Trophoblast cell (in vitro differentiated cells and primary cell): ENCODE data around the gene SPSB2.

Experiments used
- DNase-seq, 2 donors: peaks; one replicate each; pipeline ENCODE4 v3.0.0-alpha.2; 2016
- H2AFZ ChIP-seq: 2 replicates; pipeline ENCODE4 v1.6.1; 2013; ENCODE audit warnings: low read length, moderate library complexity, mild to moderate bottlenecking; ENCODE audit not compliant: insufficient read depth, poor library complexity
- H2AK5ac ChIP-seq: 2 replicates; pipeline ENCODE4 v1.6.1; 2013; ENCODE audit warnings: mild to moderate bottlenecking, low read length
- H2BK120ac ChIP-seq: 2 replicates; pipeline ENCODE4 v1.6.1; 2013; ENCODE audit warnings: low read length, mild to moderate bottlenecking, moderate library complexity; ENCODE audit not compliant: insufficient read depth, poor library complexity
- H2BK12ac ChIP-seq: 2 replicates; pipeline ENCODE4 v1.6.1; 2013; ENCODE audit warnings: mild to moderate bottlenecking, low read length, moderate library complexity
- H2BK5ac ChIP-seq: 2 replicates; pipeline ENCODE4 v1.6.1; 2013; ENCODE audit warnings: low read length, low read depth, moderate library complexity, mild to moderate bottlenecking; ENCODE audit not compliant: poor library complexity
- H3K14ac ChIP-seq: 2 replicates; pipeline ENCODE4 v1.6.1; 2013; ENCODE audit warnings: mild to moderate bottlenecking, low read length
- H3K18ac ChIP-seq: 2 replicates; pipeline ENCODE4 v1.6.1; 2013; ENCODE audit warnings: mild to moderate bottlenecking, low read length
- H3K23ac ChIP-seq: 2 replicates; pipeline ENCODE4 v1.6.1; 2013; ENCODE audit warnings: low read length
- H3K27ac ChIP-seq: 2 replicates; pipeline ENCODE4 v1.5.1; 2013; ENCODE audit warnings: low read depth, mild to moderate bottlenecking, inconsistent platforms, low read length, moderate library complexity
- H3K27me3 ChIP-seq: 2 replicates; pipeline ENCODE4 v1.6.1; 2013; ENCODE audit warnings: inconsistent platforms, mild to moderate bottlenecking, low read length, moderate library complexity; ENCODE audit not compliant: insufficient read depth
- H3K36me3 ChIP-seq, 2 experiments: 1 replicate in 1 of 2; 2 replicates in 1 of 2; pipeline ENCODE4 v1.6.1; 2013; ENCODE audit warnings: low read length in 2 of 2, mild to moderate bottlenecking in 2 of 2, moderate library complexity in 1 of 2; ENCODE audit not compliant: insufficient read depth in 2 of 2, control insufficient read depth in 1 of 2
- H3K4ac ChIP-seq: 2 replicates; pipeline ENCODE4 v1.6.1; 2013; ENCODE audit warnings: low read depth, mild to moderate bottlenecking, low read length, moderate library complexity
- H3K4me1 ChIP-seq, 2 experiments: 1 replicate in 1 of 2; 2 replicates in 1 of 2; pipeline ENCODE4 v1.6.1; 2013; ENCODE audit warnings: low read length in 2 of 2, mild to moderate bottlenecking in 2 of 2, moderate library complexity in 1 of 2; ENCODE audit not compliant: insufficient read depth in 2 of 2, control insufficient read depth in 1 of 2
- H3K4me2 ChIP-seq: 2 replicates; pipeline ENCODE4 v1.6.1; 2013; ENCODE audit warnings: inconsistent platforms, mild to moderate bottlenecking, low read length, moderate library complexity
- H3K4me3 ChIP-seq: 2 replicates; pipeline ENCODE4 v1.5.1; 2013; ENCODE audit warnings: mild to moderate bottlenecking, low read depth, low read length, inconsistent platforms
- H3K79me1 ChIP-seq: one replicate; pipeline ENCODE4 v1.6.1; 2013; ENCODE audit warnings: low read length
- H3K79me2 ChIP-seq: 2 replicates; pipeline ENCODE4 v1.6.1; 2013; ENCODE audit warnings: low read length, mild to moderate bottlenecking; ENCODE audit not compliant: control insufficient read depth, insufficient read depth, poor library complexity
- H3K9ac ChIP-seq: 2 replicates; pipeline ENCODE4 v1.6.1; 2013; ENCODE audit warnings: mild to moderate bottlenecking, low read length
- H3K9me3 ChIP-seq: 2 replicates; pipeline ENCODE4 v1.6.1; 2013; ENCODE audit warnings: low read depth, mild to moderate bottlenecking, control low read depth, inconsistent platforms, low read length; ENCODE audit not compliant: insufficient read depth
- H4K12ac ChIP-seq: 2 replicates; pipeline ENCODE4 v1.6.1; 2013; ENCODE audit warnings: low read depth, mild to moderate bottlenecking, low read length, moderate library complexity
- H4K8ac ChIP-seq: 2 replicates; pipeline ENCODE4 v1.6.1; 2013; ENCODE audit warnings: low read depth, mild to moderate bottlenecking, low read length, moderate library complexity
- H4K91ac ChIP-seq: one replicate; pipeline ENCODE4 v1.6.1; 2013; ENCODE audit warnings: low read depth, mild to moderate bottlenecking, low read length, moderate library complexity
- WGBS: extraction: QIAGEN DNeasy Blood & Tissue Kit; methylation state at CpG from one replicate; pipeline ENCODE4 v1.1.7; 2013; ENCODE audit warnings: missing lambda C conversion rate; ENCODE audit not compliant: insufficient read length, insufficient coverage; ENCODE audit errors: extremely low coverage; 5-methylcytosine and 5-hydroxymethylcytosine counted together

Gene SPSB2

DNA sequence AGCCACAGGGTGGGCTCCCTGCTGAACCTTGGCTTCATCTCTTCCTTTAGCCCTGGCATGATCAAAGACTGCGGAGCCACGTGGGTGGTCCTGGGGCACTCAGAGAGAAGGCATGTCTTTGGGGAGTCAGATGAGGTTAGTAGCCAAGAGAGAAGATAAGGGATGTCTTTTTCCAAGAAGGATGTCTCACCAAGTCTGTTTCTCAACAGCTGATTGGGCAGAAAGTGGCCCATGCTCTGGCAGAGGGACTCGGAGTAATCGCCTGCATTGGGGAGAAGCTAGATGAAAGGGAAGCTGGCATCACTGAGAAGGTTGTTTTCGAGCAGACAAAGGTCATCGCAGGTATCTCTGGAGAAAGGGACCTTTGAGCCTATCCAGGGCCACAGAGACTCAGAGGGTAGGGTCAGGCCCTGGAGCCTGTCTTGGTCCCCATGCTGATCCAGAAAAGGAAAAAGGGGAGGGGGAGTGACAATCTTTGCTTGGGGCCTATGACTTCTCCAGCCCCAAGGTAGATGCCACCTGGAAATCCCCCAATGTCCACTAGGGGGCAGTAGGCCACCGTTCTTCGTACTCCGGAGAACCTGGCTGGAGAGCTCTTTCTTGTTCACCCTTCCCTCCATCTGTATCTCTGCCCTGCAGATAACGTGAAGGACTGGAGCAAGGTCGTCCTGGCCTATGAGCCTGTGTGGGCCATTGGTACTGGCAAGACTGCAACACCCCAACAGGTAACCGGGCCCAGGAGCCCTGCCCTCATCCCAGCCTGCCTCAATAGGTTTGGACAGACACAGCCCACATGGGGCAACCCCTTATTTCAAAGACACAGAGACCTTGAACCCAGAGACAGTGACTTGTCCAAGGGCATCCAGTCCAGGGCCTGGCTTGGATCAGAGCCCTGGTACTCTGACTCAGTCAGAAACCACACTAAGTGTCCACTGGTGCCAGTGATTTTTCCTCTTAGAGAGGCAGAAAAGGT, 3.8 kb downstream of the SPSB2 start:
- H3K23ac ChIP-seq: no peak overlapping the region
- no CpG with 5 or more reads among the region's 12 CpGs for WGBS

DNA sequence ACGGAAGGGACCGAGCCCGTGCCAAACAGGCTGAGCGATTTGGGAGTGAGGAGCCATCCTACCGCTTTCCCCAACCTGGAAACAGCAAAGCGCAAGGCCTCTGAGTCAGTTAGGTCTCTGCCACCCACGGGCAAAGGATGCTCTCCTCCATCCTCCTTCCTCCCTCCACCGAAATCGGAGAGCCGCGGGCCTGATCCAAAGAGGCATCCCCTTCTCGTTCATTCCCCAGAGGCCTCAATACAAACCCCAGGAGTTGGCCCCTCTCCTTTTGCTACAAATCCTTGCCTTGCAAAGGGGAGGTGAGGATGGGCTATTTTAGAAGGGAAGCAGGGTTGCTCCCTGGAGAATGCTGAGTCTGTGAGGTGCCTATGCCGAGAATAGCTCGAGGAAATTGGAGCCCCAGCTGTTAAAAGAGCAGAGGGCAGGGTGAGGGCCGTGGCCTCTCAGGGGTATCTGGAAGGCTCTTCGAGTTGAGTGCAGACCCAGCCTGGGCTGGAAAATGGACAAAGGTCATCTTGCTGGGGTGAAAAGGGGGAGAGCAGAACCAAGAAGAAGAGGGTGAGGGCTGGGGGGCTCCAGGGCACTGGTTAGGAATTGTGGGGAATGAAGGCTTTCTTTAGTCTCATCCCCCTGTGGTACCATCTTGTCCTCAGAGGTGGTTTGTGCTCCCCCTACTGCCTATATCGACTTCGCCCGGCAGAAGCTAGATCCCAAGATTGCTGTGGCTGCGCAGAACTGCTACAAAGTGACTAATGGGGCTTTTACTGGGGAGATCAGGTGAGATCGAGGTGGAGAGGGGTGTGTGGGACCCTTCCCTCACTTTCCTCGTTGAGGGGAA, 4.7 kb downstream of the SPSB2 start:
- Histone ChIP-seq H4K12ac (peak overlapping the region; percentile 13), H2AK5ac (no peak overlapping the region), H3K4me2 (peak overlapping the region; percentile 89), H2BK120ac (no peak overlapping the region), H3K4ac (peak overlapping the region; percentile 93), H3K4me1 (peaks cover 17 to 23% of the 10 kb centered on the region in 2 experiments), H3K79me1 (peaks cover 15% of the 10 kb centered on the region), H3K23ac (no peak overlapping the region), H3K27me3 (no peaks in the 10 kb centered on the region), H3K9ac (peak overlapping the region; percentile 83), H4K8ac (peak overlapping the region; percentile 80), H2BK5ac (peak overlapping the region; percentile 63), H3K18ac (peak overlapping the region; percentile 70), H3K27ac (peak overlapping the region; percentile 14), H4K91ac (peak overlapping the region; percentile 92), H3K14ac (peak overlapping the region; percentile 99), H2BK12ac (no peak overlapping the region), H2AFZ (peak overlapping the region; percentile 20), H3K36me3 (peaks cover 49 to 53% of the 10 kb centered on the region in 2 experiments), H3K9me3 (peaks cover 3% of the 10 kb centered on the region), H3K4me3 (peak overlapping the region; percentile 97), H3K79me2 (peaks cover 20% of the 10 kb centered on the region)
- WGBS: no CpG with 5 or more reads among the region's 22 CpGs
- DNase-seq: no peak

More for the DNA sequence above, 3.8 kb downstream of the SPSB2 start:
- no peak overlapping the region for H4K8ac ChIP-seq
- H2BK5ac ChIP-seq: no peak overlapping the region
- H3K9me3 ChIP-seq: peaks cover 3% of the 10 kb centered on the region
- H2AK5ac ChIP-seq: no peak overlapping the region
- H3K14ac ChIP-seq: no peak overlapping the region
- H4K12ac ChIP-seq: no peak overlapping the region
- H3K9ac ChIP-seq: no peak overlapping the region
- no peak overlapping the region for H2BK12ac ChIP-seq
- no peak overlapping the region for H3K18ac ChIP-seq
- no peak overlapping the region for H4K91ac ChIP-seq
- H3K4me2 ChIP-seq: peak overlapping the region; percentile 89
- H3K4ac ChIP-seq: no peak overlapping the region
- no peak overlapping the region for H2BK120ac ChIP-seq
- H3K27me3 ChIP-seq: no peaks in the 10 kb centered on the region
- peaks cover 17 to 26% of the 10 kb centered on the region in 2 experiments for H3K4me1 ChIP-seq
- H3K36me3 ChIP-seq: peaks cover 40 to 45% of the 10 kb centered on the region in 2 experiments
- no peak overlapping the region for H3K4me3 ChIP-seq
- DNase-seq: peak; percentile 83 to 96
- H3K79me1 ChIP-seq: peaks cover 20% of the 10 kb centered on the region
- no peak overlapping the region for H3K27ac ChIP-seq
- H3K79me2 ChIP-seq: peaks cover 20% of the 10 kb centered on the region
- no peak overlapping the region for H2AFZ ChIP-seq

DNA sequence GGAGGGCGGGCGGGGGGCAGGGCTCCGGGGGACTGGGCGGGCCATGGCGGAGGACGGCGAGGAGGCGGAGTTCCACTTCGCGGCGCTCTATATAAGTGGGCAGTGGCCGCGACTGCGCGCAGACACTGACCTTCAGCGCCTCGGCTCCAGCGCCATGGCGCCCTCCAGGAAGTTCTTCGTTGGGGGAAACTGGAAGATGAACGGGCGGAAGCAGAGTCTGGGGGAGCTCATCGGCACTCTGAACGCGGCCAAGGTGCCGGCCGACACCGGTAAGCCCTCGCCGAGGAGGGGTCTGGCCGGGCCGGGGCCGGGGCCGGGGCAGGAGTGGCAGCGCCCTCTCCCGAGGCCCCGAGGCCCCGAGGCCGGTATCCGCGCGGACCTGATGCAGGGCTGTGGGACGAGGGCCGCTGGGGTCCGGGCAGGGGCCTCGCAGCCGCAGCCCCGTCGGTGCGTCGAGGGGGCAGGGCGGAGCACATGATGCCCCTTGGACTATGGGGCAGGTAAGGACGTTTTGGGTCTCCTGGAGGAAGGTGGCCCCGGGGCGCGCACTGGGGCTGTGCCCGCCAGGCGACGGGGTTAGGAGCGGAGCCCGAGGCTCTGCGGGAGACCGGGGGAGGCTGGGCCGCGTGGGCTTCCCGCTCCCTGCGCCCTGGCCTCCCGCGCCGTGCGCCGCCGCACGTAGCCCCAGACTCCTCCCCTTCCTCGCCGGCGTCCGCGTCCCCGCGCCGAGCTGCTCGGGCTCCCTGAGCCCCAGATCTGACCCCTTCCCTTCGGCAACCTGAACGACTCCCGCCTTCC, 5.5 kb downstream of the SPSB2 start, which contains the start of gene TPI1:
TSS of gene TPI1 (plus strand) at position 119 of the 798 bp plus-strand sequence. CDS start at position 155, 36 bp downstream.
- Histone ChIP-seq H2BK12ac (no peak within 1 kb of the TSS), H3K27me3 (no peaks in the 10 kb centered on the region), H3K9ac (peak within 1 kb of the TSS; percentile 83), H3K27ac (peak within 1 kb of the TSS; percentile 50), H3K4me3 (peak within 1 kb of the TSS; percentile 97), H4K91ac (peak within 1 kb of the TSS; percentile 92), H3K36me3 (peaks cover 55 to 60% of the 10 kb centered on the region in 2 experiments), H3K18ac (peak within 1 kb of the TSS; percentile 99), H2AK5ac (peak within 1 kb of the TSS; percentile 88), H2AFZ (peak within 1 kb of the TSS; percentile 20), H3K9me3 (peaks cover 3% of the 10 kb centered on the region), H3K79me2 (peaks cover 16% of the 10 kb centered on the region), H3K14ac (peak within 1 kb of the TSS; percentile 99), H2BK5ac (peak within 1 kb of the TSS; percentile 63), H3K23ac (peak within 1 kb of the TSS; percentile 24), H2BK120ac (peak within 1 kb of the TSS; percentile 48), H4K12ac (peak within 1 kb of the TSS; percentile 61), H4K8ac (peak within 1 kb of the TSS; percentile 80), H3K4ac (peak within 1 kb of the TSS; percentile 93), H3K79me1 (peaks cover 11% of the 10 kb centered on the region), H3K4me2 (peak within 1 kb of the TSS; percentile 89), H3K4me1 (peaks cover 17 to 23% of the 10 kb centered on the region in 2 experiments)
- no CpG with 5 or more reads among the region's 86 CpGs for WGBS
- DNase-seq: peak; percentile 65 to 84
